Endothelial cell of umbilical vein (primary cell): ENCODE measurements around the gene DAPK2.

Experiments
- CTCF ChIP-seq, 2 donors: IDR thresholded peaks; 1 replicate in 1 of 2; 2 replicates in 1 of 2; pipeline ENCODE4 v1.5.1; 2011; ENCODE audit warnings: low read length in 2 of 2, mild to moderate bottlenecking in 2 of 2, moderate library complexity in 2 of 2, control low read depth in 1 of 2, inconsistent platforms in 1 of 2, low read depth in 1 of 2; ENCODE audit not compliant: insufficient read depth in 1 of 2; ENCODE audit errors: extremely low read depth in 1 of 2
- EZH2 ChIP-seq: IDR thresholded peaks from 2 replicates; pipeline ENCODE4 v1.6.1; 2012; ENCODE audit warnings: borderline replicate concordance, low read depth, mild to moderate bottlenecking, moderate library complexity, low read length, inconsistent platforms; ENCODE audit not compliant: severe bottlenecking
- FOS ChIP-seq: IDR thresholded peaks from 2 replicates; pipeline ENCODE4 v1.6.1; 2011; ENCODE audit warnings: mild to moderate bottlenecking, low read length, moderate library complexity, borderline replicate concordance; ENCODE audit not compliant: insufficient read depth
- MAX ChIP-seq: IDR thresholded peaks from 2 replicates; pipeline ENCODE4 v1.6.1; 2011; ENCODE audit not compliant: insufficient read depth, insufficient read length
- POLR2A ChIP-seq: IDR thresholded peaks from 2 replicates; pipeline ENCODE4 v1.6.1; 2012; ENCODE audit warnings: low read depth, mild to moderate bottlenecking, control low read depth, low read length

DNA sequence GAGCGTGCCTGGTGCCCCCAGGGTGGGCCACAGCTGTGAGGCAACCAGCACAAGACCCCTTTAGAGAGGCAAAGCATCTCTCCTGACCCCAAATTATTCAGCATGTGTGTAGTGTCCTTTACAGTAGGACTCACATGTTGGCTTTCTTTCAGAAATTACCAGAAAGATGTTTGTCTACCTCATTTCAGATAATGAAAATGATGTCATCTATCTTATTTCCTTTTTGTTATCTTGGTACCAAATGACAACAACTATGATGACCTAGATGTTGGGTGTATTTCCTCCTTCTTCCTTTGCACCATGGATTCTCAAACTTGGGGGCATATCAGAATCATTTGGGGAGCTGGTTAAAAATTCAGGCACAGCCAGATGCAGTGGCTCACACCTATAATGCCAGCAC lies 50.5 kb downstream of the DAPK2 start:
- TF ChIP-seq CTCF (IDR thresholded peaks at IDR 0.05; ENCODE audit: extremely low read depth in 1 of 2, insufficient read depth in 1 of 2, low read depth in 1 of 2, low read length in 2 of 2) (no peak), POLR2A (no peak), MAX (no peak), EZH2 (no peak), FOS (no peak)
